H1 (cell line): ENCODE results near the gene STK39. TPM values are rescaled to one million over a fixed set of nuclear protein-coding genes. Genes with fewer than 3 reads are reported as not detected.

Experiments
- CTCF ChIA-PET: fragments of 300-600 bp; sonication (Branson Sonifier 250); formaldehyde crosslinking; loops from one replicate; lab custom pipeline; 2021; ENCODE audit not compliant: partially characterized antibody; lab: Charles Lee
- POLR2A ChIA-PET: fragments of 300-600 bp; sonication (Branson Sonifier 250); formaldehyde crosslinking; loops from one replicate; lab custom pipeline; 2021; ENCODE audit warnings: inconsistent platforms; ENCODE audit not compliant: partially characterized antibody; lab: Charles Lee
- DNase-seq, 2 experiments: peaks; one replicate each; pipeline versions ENCODE4 v3.0.0 to v3.0.0-alpha.2; 2010 to 2022; ENCODE audit warnings: low spot score in 2 of 2, low read depth in 1 of 2, mixed read lengths in 1 of 2
- FAIRE-seq: peaks from 2 replicates; lab custom pipeline; 2011; peaks lifted over from hg19 to GRCh38; lab: Jason Lieb, UNC
- H2AFZ ChIP-seq: 2 replicates; pipeline ENCODE4 v1.8.1; 2012; ENCODE audit warnings: low read length, inconsistent platforms
- H2AK5ac ChIP-seq: 2 replicates; pipeline ENCODE4 v1.6.1; 2013; ENCODE audit warnings: low read depth, low read length
- H2BK120ac ChIP-seq: replicated peaks from 2 replicates; pipeline ENCODE3; 2013; ENCODE audit warnings: low read depth, low read length, inconsistent platforms
- H2BK12ac ChIP-seq: 2 replicates; pipeline ENCODE4 v1.6.1; 2013; ENCODE audit warnings: low read depth, low read length
- H2BK15ac ChIP-seq: 2 replicates; pipeline ENCODE4 v1.6.1; 2013; ENCODE audit warnings: low read length
- H2BK20ac ChIP-seq: 2 replicates; pipeline ENCODE4 v1.6.1; 2013; ENCODE audit warnings: low read length
- H2BK5ac ChIP-seq: 2 replicates; pipeline ENCODE4 v1.6.1; 2013; ENCODE audit warnings: low read depth, low read length
- H3K14ac ChIP-seq: 2 replicates; pipeline ENCODE4 v1.6.1; 2013; ENCODE audit warnings: inconsistent platforms; ENCODE audit not compliant: insufficient read length
- H3K18ac ChIP-seq: 2 replicates; pipeline ENCODE4 v1.6.1; 2013; ENCODE audit warnings: low read length; ENCODE audit errors: extremely low read depth
- H3K23ac ChIP-seq: 2 replicates; pipeline ENCODE4 v1.6.1; 2013; ENCODE audit warnings: inconsistent platforms; ENCODE audit not compliant: insufficient read length
- H3K23me2 ChIP-seq: 2 replicates; pipeline ENCODE4 v1.6.1; 2013; ENCODE audit warnings: low read depth, low read length
- H3K27ac ChIP-seq: 2 replicates; pipeline ENCODE4 v1.6.1; 2011; ENCODE audit warnings: low read depth, low read length, inconsistent platforms
- H3K27me3 ChIP-seq, 4 experiments: replicated peaks in 1 of 4; 1 replicate in 1 of 4; 2 replicates in 3 of 4; pipeline versions ENCODE4 v1.6.1 to v1.8.1; 2011 to 2013; ENCODE audit warnings: low read length in 3 of 4, mild to moderate bottlenecking in 3 of 4, inconsistent platforms in 2 of 4, mixed read lengths in 2 of 4, moderate library complexity in 1 of 4; ENCODE audit not compliant: control insufficient read depth in 3 of 4, insufficient read depth in 3 of 4; ENCODE audit errors: extremely low read depth in 1 of 4
- H3K36me3 ChIP-seq, 4 experiments: 2 replicates each; pipeline versions ENCODE4 v1.6.1 to v1.8.1; 2011 to 2013; ENCODE audit warnings: mild to moderate bottlenecking in 4 of 4, low read length in 3 of 4, moderate library complexity in 2 of 4, control low read depth in 1 of 4, inconsistent platforms in 1 of 4; ENCODE audit not compliant: insufficient read depth in 4 of 4, control insufficient read depth in 2 of 4
- H3K4ac ChIP-seq: replicated peaks from 2 replicates; pipeline ENCODE3; 2013; ENCODE audit warnings: low read length, low read depth, mixed read lengths, inconsistent platforms; ENCODE audit not compliant: insufficient read length
- H3K4me1 ChIP-seq, 4 experiments: replicated peaks in 1 of 4; 1 replicate in 1 of 4; 2 replicates in 3 of 4; pipeline versions ENCODE4 v1.6.1 to v1.8.1; 2011 to 2013; ENCODE audit warnings: low read length in 3 of 4, inconsistent platforms in 2 of 4, mixed read lengths in 1 of 4; ENCODE audit not compliant: insufficient read depth in 4 of 4, control insufficient read depth in 3 of 4
- H3K4me2 ChIP-seq, 2 experiments: 2 replicates each; pipeline versions ENCODE4 v1.6.1 to v1.8.1; 2011 to 2013; ENCODE audit warnings: low read depth in 2 of 2, low read length in 2 of 2, control low read depth in 1 of 2, inconsistent platforms in 1 of 2, mild to moderate bottlenecking in 1 of 2; ENCODE audit not compliant: insufficient read depth in 1 of 2
- H3K4me3 ChIP-seq, 4 experiments: fragments of 200-600, 300-600 bp in 1 of 4; sonication (generic), shearing (Covaris generic), sonication (Bioruptor Twin) in 1 of 4; 2 replicates each; pipeline versions ENCODE4 v1.5.1 to v1.8.1; 2011 to 2016; ENCODE audit warnings: low read length in 4 of 4, low read depth in 3 of 4, control low read depth in 2 of 4, inconsistent platforms in 2 of 4, mild to moderate bottlenecking in 2 of 4, mixed read lengths in 1 of 4, moderate library complexity in 1 of 4; ENCODE audit not compliant: insufficient read depth in 2 of 4; ENCODE audit errors: extremely low read depth in 1 of 4
- H3K56ac ChIP-seq: replicated peaks from 2 replicates; pipeline ENCODE3; 2013; ENCODE audit warnings: low read depth, mild to moderate bottlenecking, mixed read lengths, low read length, inconsistent platforms; ENCODE audit not compliant: insufficient read length
- H3K79me1 ChIP-seq: 2 replicates; pipeline ENCODE4 v1.6.1; 2013; ENCODE audit warnings: low read depth, low read length, control low read depth
- H3K79me2 ChIP-seq, 2 experiments: 2 replicates each; pipeline versions ENCODE4 v1.6.1 to v1.8.1; 2012 to 2013; ENCODE audit warnings: low read length in 2 of 2, mild to moderate bottlenecking in 2 of 2, inconsistent platforms in 1 of 2; ENCODE audit not compliant: insufficient read depth in 2 of 2, control insufficient read depth in 1 of 2
- H3K9ac ChIP-seq, 4 experiments: replicated peaks in 1 of 4; 1 replicate in 1 of 4; 2 replicates in 3 of 4; pipeline versions ENCODE4 v1.6.1 to v1.8.1; 2011 to 2013; ENCODE audit warnings: low read depth in 3 of 4, low read length in 3 of 4, control low read depth in 2 of 4, mild to moderate bottlenecking in 2 of 4, moderate library complexity in 2 of 4, inconsistent platforms in 1 of 4; ENCODE audit errors: extremely low read depth in 1 of 4
- H3K9me3 ChIP-seq, 2 experiments: 2 replicates each; pipeline versions ENCODE4 v1.6.1 to v1.8.1; 2012 to 2013; ENCODE audit warnings: mild to moderate bottlenecking in 2 of 2, moderate library complexity in 2 of 2, control low read depth in 1 of 2, inconsistent platforms in 1 of 2, low read depth in 1 of 2, low read length in 1 of 2, mixed read lengths in 1 of 2; ENCODE audit not compliant: insufficient read depth in 2 of 2
- H4K20me1 ChIP-seq, 2 experiments: replicated peaks in 1 of 2; 2 replicates each; pipeline versions ENCODE3 to v1.8.1; 2011 to 2013; ENCODE audit warnings: inconsistent platforms in 2 of 2, low read length in 2 of 2, mild to moderate bottlenecking in 1 of 2; ENCODE audit not compliant: insufficient read depth in 2 of 2, control insufficient read depth in 1 of 2
- H4K5ac ChIP-seq: 2 replicates; pipeline ENCODE4 v1.6.1; 2013; ENCODE audit warnings: low read length, low read depth, mixed read lengths, inconsistent platforms; ENCODE audit not compliant: insufficient read length
- H4K8ac ChIP-seq: 2 replicates; pipeline ENCODE4 v1.8.0; 2013; ENCODE audit warnings: mild to moderate bottlenecking, moderate library complexity, low read length, inconsistent platforms; ENCODE audit not compliant: insufficient read depth; ENCODE audit errors: extremely low read depth
- H4K91ac ChIP-seq: replicated peaks from 2 replicates; pipeline ENCODE3; 2013; ENCODE audit warnings: low read length, mixed read lengths, inconsistent platforms; ENCODE audit not compliant: insufficient read length
- ATF2 ChIP-seq: IDR thresholded peaks from 2 replicates; pipeline ENCODE4 v1.6.1; 2012; ENCODE audit warnings: low read length, inconsistent platforms
- BRCA1 ChIP-seq: IDR thresholded peaks from 2 replicates; pipeline ENCODE4 v1.6.1; 2012; ENCODE audit warnings: low read depth, low read length, improper control_type of control experiment
- CREB1 ChIP-seq: IDR thresholded peaks from 2 replicates; pipeline ENCODE4 v1.6.1; 2012; ENCODE audit warnings: inconsistent platforms
- EP300 ChIP-seq, 2 experiments: IDR thresholded peaks; 1 replicate in 1 of 2; 2 replicates in 1 of 2; pipeline ENCODE4 v1.6.1; 2011 to 2012; ENCODE audit warnings: low read depth in 2 of 2, low read length in 2 of 2, mild to moderate bottlenecking in 2 of 2, borderline replicate concordance in 1 of 2, inconsistent platforms in 1 of 2, moderate library complexity in 1 of 2
- GTF2F1 ChIP-seq: IDR thresholded peaks from 2 replicates; pipeline ENCODE4 v1.6.1; 2012; ENCODE audit warnings: low read depth, low read length, improper control_type of control experiment, borderline replicate concordance
- HDAC2 ChIP-seq, 2 experiments: fragments of 300-600 bp in 1 of 2; sonication (generic) in 1 of 2; IDR thresholded peaks; 2 replicates each; pipeline ENCODE4 v1.6.1; 2011 to 2012; ENCODE audit warnings: low read depth in 2 of 2, low read length in 2 of 2, mild to moderate bottlenecking in 2 of 2, moderate library complexity in 2 of 2, borderline replicate concordance in 1 of 2, inconsistent platforms in 1 of 2
- MAX ChIP-seq: IDR thresholded peaks from 2 replicates; pipeline ENCODE4 v1.6.1; 2012; ENCODE audit warnings: inconsistent platforms
- NRF1 ChIP-seq: IDR thresholded peaks from 2 replicates; pipeline ENCODE4 v1.6.1; 2011; ENCODE audit warnings: mild to moderate bottlenecking, low read depth, low read length, improper control_type of control experiment
- PHF8 ChIP-seq: fragments of 200-600 bp; sonication (generic); conservative IDR thresholded peaks from 2 replicates; pipeline ENCODE4 v1.7.1; 2012; ENCODE audit warnings: low read depth, mild to moderate bottlenecking, inconsistent platforms, low read length, moderate library complexity
- POU5F1 ChIP-seq: IDR thresholded peaks from 2 replicates; pipeline ENCODE4 v1.6.1; 2011; ENCODE audit warnings: low read depth, mild to moderate bottlenecking, low read length, moderate library complexity
- SAP30 ChIP-seq: fragments of 300-600 bp; sonication (generic); IDR thresholded peaks from 2 replicates; pipeline ENCODE4 v1.7.1; 2012; ENCODE audit warnings: low read length, moderate library complexity, mild to moderate bottlenecking, inconsistent platforms; ENCODE audit not compliant: insufficient read depth, insufficient replicate concordance
- SIX5 ChIP-seq: IDR thresholded peaks from 2 replicates; pipeline ENCODE4 v1.6.1; 2011; ENCODE audit warnings: mild to moderate bottlenecking, low read depth, low read length
- WGBS, 2 experiments: shearing (Covaris generic) in 1 of 2; methylation state at CpG; one replicate each; pipeline versions ENCODE4 v1.1.6 to v1.1.7; 2013 to 2015; ENCODE audit warnings: low lambda C conversion rate in 2 of 2, mixed read lengths in 2 of 2, inconsistent platforms in 1 of 2, low coverage in 1 of 2, missing lambda C conversion rate in 1 of 2; ENCODE audit not compliant: insufficient replicate concordance in 2 of 2, insufficient coverage in 1 of 2, insufficient read length in 1 of 2; ENCODE audit errors: extremely low coverage in 1 of 2, missing lambda C conversion rate in 1 of 2; 5-methylcytosine and 5-hydroxymethylcytosine counted together
- polyA plus RNA-seq, 7 experiments: library from polyadenylated mRNA; depleted of rRNA in 3 of 7; stranded (reverse) in 5 of 7; unstranded in 2 of 7; fragments of >200 nt in 5 of 7; fragments of 200-250 nt in 2 of 7; gene quantifications; 1 replicate in 5 of 7; 2 replicates in 1 of 7; 4 replicates in 1 of 7; pipeline versions ENCODE4 v1.2.1 to v1.2.3, GENCODE V29; 2011 to 2013; ENCODE audit warnings: missing spikeins in 2 of 7, mixed read lengths in 2 of 7
- total RNA-seq: library from RNA; stranded (reverse); fragmentation: NEBNext Ultra II Directional; extraction: Animal tissue kit (Norgen Biotek cat#: 25700); gene quantifications from 2 replicates; pipeline ENCODE4 v1.2.1, GENCODE V29; 2021

STK39 gene
- total and polyA plus RNA-seq, 2 of the 8 experiments (the other 6 are each of a cell fraction or from before 2014, with no cell fraction given) = 13.7 to 23.8 TPM

- 93% methylated on average over 3 of the region's 3 CpGs; no CpG with 5 or more reads in 1 of the 2 experiments for WGBS, 2 experiments
- DNase-seq = no peak
- Histone ChIP-seq H2BK120ac (no peak overlapping the region), H3K14ac (no peak overlapping the region), H4K8ac (no peak overlapping the region), H3K27me3 (no peaks in the 10 kb centered on the region), H3K23ac (no peak overlapping the region), H2BK15ac (no peak overlapping the region), H3K18ac (no peak overlapping the region), H4K5ac (no peak overlapping the region), H3K27ac (no peak overlapping the region), H4K20me1 (no peaks in the 10 kb centered on the region), H2AK5ac (no peak overlapping the region), H4K91ac (no peak overlapping the region), H3K4me2 (no peak overlapping the region), H3K23me2 (no peaks in the 10 kb centered on the region), H3K79me2 (no peaks in the 10 kb centered on the region), H2BK5ac (no peak overlapping the region), H2BK12ac (no peak overlapping the region), H3K4ac (no peak overlapping the region), H3K36me3 (no peaks in the 10 kb centered on the region), H2AFZ (no peak overlapping the region), H3K4me3 (no peak overlapping the region), H3K79me1 (no peaks in the 10 kb centered on the region), H3K56ac (no peak overlapping the region), H3K9me3 (peaks cover 4% of the 10 kb centered on the region in 2 experiments; a peak in 2 of 4 replicates), H3K4me1 (no peaks in the 10 kb centered on the region), H2BK20ac (no peak overlapping the region), H3K9ac (no peak overlapping the region)
- FAIRE-seq = no peak
- ChIA-PET CTCF (no interaction called here), POLR2A (no interaction called here)
- TF ChIP-seq NRF1 (no peak), HDAC2 (IDR thresholded peaks at IDR 0.05; ENCODE audit: borderline replicate concordance in 1 of 2, low read depth in 2 of 2, low read length in 2 of 2) (no peak), POU5F1 (no peak), SIX5 (no peak), EP300 (IDR thresholded peaks at IDR 0.05; ENCODE audit: borderline replicate concordance in 1 of 2, low read depth in 2 of 2, low read length in 2 of 2) (no peak), MAX (no peak), ATF2 (no peak), CREB1 (no peak), PHF8 (no peak), GTF2F1 (no peak), SAP30 (no peak), BRCA1 (no peak)
Measured at GRCh38 chr2:168255866-168256265, 8.5 kb upstream of the STK39 start.
